Stimulated activated CD8-positive, alpha-beta memory T cell treated with anti-CD3 and anti-CD28 coated beads, Interleukin-7, amount 100 ng/mL, for 24 hours (primary cell): ENCODE data around the gene NFE2L1.
A peak's percentile ranks its signal among the peaks of the same experiment; 100 is the strongest.
"Not testable (repeated sequence)": the region's sequence is repeated elsewhere in the genome, so short reads cannot be mapped to it uniquely, and the experiment has no call there.

Experiments
- DNase-seq: peaks from one replicate; pipeline ENCODE4 v3.0.0-alpha.2; 2020; ENCODE audit warnings: low read depth

Gene NFE2L1, protein sequence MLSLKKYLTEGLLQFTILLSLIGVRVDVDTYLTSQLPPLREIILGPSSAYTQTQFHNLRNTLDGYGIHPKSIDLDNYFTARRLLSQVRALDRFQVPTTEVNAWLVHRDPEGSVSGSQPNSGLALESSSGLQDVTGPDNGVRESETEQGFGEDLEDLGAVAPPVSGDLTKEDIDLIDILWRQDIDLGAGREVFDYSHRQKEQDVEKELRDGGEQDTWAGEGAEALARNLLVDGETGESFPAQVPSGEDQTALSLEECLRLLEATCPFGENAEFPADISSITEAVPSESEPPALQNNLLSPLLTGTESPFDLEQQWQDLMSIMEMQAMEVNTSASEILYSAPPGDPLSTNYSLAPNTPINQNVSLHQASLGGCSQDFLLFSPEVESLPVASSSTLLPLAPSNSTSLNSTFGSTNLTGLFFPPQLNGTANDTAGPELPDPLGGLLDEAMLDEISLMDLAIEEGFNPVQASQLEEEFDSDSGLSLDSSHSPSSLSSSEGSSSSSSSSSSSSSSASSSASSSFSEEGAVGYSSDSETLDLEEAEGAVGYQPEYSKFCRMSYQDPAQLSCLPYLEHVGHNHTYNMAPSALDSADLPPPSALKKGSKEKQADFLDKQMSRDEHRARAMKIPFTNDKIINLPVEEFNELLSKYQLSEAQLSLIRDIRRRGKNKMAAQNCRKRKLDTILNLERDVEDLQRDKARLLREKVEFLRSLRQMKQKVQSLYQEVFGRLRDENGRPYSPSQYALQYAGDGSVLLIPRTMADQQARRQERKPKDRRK

DNA sequence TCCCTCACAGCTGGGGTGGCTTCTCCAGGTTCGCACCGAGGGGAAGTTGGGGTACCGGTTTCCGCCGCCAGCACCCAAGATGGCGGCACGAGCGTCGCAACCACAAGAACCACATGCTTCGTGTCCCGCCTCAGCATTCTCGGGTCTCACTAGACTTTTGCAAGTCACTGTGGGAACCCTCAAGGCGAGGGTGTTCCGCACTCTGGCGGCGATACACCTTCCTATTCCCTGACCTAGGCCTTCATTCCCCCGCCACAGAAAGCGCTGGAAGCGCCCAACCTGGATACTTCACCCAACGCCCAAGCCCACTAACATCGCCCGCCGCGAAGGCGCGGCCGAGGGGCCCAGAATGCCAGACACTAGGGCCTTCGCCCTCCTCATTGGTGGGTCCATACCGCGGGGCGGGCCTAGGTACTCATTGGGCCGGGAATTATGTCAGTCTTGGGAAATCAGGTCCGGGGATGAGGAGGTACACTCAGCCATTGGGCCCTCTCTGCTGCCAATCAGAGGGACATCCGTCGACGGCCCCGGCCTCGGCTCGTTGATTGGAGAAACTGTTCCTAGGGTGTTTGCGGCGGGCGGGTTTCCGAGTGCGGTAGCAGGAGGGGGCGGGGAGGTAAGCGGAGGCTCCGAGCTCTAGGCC lies at the start of gene NFE2L1:
Gene NFE2L1, plus strand, starts transcription at position 619 of the 643 bp plus-strand sequence. CDS start 2,760 bp downstream, outside the sequence.
- DNase-seq: peak; percentile 96

DNA sequence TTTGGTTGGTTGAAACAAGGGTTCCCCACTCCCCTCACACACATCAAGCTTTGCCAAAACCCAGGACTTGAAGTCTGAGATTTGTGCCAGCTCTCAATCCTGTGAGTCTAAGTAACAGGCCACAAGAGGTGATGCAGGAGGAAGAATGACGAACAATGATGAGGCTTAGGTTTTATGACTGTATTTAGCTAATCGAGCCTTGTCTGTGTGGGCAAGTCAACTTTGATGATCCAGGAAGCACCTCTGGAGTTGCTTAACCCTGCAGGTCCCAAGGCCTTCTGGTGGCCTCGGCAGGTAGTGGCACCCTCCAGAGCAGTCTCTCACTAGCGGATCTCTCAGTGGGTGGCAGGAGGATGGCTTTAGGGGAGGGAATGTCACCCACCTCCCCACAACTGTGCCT lies 48.6 kb upstream of the NFE2L1 start:
- no peak for DNase-seq

DNA sequence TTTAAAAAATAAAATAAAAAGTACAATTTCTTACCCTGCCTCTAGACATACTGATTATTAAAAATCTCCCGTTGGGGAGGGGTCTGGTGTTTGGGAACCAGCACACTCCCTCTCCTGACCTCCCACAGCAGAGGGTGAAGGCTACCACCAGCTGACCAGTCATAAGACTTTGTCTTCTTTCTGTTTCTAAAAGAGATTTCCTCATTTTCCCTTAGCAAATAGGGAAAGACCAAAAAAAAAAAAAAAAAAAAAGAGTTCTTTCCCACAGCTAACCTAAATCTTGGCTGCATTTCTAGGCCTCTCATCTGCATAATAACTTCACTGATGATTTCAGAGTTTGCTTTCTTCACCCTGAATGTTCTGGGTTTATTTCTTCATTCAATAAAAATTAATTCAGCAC lies 47.0 kb upstream of the NFE2L1 start:
- no peak for DNase-seq

DNA sequence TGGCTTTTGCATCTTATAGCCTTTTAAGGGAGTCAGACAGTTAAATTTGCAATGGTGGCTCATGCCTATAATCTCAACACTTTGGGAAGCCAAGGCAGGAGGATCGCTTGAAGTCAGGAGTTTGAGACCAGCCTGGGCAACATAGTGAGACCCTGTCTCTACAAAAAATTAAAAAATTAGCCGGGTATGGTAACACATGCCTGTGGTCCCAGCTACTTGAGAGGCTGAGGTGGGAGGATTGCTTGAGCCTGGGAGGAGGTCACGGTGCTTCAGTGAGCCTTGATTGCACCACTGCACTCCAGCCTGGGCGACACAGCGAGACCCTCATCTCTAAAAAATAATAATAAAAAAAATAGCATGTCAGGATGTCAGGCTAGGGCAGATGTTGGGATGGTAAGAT lies 46.5 kb upstream of the NFE2L1 start:
- not testable (repeated sequence) for DNase-seq

DNA sequence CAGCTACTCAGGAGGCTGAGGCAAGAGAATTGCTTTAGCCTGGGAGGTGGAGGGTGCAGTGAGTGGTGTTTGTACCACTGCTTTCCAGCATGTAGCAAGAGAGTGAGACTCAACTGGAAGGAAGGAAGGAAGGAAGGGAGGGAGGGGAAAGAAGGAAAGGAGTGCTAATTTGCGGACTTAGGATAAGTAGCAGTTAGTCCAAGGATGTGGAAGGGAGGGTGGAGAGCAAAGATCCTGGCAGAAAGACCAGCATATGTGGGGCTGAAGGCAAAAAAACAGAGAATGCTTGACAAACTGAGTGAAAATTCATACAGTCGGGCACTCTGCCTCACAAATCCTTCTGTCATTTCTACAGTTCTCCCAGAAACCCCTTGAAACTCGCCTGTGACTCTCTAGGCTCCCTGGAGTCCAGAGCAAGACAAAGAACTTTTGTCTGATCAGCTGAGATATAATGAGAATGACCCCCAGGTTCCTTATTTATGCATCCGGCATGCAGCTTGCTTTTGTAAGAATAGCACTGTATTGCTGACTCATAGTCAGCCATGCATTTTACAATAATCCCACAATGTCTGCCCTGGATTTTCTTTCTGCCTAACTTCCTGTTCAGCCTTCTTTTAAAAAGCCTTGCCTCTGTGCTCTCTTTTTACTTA lies 45.8 kb upstream of the NFE2L1 start:
- DNase-seq: no peak

DNA sequence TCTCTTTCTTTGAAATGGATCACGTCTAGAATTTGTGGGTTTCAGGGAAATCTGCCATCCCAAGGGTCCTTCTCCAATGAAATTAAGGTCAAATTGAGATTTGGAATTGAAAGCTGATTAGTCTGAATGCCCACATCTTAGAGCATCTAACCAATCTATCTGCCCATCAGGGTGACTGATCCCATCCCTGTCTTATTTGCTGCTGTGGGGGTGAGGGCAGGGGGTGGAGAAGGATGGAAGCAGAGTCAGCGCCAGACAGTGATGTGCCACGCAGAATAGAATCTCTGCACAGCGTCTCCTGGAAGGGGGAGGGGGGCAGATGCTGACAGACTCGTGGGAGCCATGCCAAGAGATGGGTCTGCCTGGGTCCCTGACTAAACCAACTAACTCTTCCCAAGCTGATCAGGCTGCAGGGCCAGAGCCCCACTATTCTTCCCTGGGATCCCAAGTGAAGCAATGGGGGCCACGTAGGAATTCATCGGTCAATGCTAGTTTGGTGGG lies 45.2 kb upstream of the NFE2L1 start:
- DNase-seq: no peak

DNA sequence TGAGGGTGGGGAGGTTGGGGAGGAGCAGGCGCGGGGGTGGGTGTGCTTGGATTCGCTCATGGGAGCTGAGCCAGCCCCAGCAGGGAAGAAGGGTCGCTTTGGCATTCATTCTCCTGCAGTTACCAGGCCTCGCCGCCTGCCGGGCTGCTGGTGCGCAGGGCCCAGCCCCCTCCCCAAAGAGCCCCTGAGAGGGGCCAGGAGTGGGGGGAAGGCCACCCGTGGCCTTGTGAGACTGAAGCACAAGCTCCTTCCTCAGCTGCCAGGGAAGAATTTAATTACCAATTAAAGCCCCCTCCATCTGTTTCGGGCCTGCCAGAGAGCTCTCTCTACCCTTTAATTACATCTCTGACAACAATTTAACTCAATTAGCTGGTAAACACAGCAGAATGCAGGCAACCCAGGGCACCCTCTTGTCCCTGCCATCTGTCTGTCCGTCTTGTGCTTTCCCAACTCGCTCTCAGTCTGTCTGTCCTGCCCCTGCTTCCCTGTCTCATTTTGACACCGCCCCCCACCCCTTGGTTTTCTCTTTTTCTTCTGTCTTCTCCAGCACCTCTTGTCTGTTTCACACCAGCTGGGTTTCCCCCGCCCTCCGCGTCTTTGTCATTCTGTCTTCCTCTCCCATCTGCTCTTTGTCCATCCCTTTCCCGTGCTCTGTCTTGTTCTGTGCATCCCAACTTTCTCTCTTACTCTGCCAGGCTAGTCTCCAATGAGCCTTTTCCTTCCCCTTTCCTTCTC lies 44.6 kb upstream of the NFE2L1 start:
- no peak for DNase-seq

DNA sequence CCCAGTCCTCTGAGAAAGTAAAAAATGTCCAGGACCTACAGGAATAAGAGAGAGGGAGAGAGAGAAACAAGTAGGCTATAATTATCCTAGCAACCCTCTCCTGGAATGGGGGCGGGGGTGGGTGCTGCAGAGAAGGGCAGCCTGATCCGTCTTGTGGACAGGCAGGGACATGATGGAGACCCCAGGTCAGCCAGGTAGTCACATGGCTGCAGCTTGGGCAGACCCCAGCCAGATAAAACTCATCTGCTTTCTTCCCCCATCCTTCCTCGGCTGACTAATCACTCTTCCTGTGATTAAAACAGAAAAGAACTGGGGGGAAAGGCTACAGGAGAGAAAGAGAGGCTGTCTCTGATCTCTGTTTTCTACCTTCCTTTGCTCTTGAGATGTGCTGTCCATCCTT lies 43.2 kb upstream of the NFE2L1 start:
- no peak for DNase-seq

DNA sequence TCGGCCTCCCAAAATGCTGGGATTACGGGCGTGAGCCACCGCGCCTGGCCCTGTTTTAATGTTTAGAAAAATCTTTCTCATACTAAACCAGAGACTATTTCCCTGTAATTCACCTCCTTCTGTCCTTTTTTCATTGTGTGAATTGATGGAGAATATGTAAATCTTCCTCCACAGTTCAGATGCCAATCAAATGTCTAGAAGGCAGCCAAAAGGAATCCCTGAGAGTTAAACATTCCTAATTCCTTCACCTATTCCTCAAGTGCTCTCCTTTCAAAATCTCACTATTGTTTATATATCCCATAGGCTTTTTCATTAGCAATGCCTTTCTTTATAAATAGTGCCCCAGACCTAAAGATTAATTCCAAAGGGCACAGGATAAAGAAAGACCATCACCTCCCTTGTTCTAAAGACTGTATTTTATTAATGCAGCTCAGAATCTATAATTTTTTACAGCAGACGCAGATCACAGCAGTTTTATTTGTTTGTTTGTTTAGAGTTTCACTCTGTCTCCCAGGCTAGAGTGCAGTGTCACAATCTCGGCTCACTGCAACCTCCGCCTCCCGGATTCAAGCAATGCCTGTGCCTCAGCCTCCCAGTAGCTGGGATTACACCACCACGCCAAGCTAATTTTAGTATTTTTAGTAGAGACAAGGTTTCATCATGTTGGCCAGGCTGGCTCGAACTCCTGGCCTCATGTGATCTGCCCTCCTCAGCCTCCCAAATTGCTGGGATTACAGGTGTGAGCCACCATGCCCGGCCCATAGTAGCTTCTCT lies 41.0 kb upstream of the NFE2L1 start:
- no peak for DNase-seq

DNA sequence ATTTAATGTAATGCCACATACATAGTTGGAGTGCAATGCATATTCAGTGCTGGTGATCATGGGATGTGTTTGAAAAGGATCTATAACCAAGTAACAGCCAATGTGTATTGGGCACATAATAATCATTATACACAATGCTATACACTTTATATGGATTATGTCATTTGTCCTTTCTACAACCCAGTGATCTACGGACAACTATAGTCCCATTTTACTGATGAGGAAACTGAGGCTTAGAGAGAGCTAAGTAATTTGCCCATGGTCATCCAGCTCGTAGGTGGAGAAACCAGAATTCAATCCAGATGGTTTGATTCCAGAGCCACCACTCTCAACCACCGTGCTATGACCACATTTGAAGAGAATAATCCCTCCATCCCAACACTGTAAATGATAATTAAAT lies 38.0 kb upstream of the NFE2L1 start:
- no peak for DNase-seq

DNA sequence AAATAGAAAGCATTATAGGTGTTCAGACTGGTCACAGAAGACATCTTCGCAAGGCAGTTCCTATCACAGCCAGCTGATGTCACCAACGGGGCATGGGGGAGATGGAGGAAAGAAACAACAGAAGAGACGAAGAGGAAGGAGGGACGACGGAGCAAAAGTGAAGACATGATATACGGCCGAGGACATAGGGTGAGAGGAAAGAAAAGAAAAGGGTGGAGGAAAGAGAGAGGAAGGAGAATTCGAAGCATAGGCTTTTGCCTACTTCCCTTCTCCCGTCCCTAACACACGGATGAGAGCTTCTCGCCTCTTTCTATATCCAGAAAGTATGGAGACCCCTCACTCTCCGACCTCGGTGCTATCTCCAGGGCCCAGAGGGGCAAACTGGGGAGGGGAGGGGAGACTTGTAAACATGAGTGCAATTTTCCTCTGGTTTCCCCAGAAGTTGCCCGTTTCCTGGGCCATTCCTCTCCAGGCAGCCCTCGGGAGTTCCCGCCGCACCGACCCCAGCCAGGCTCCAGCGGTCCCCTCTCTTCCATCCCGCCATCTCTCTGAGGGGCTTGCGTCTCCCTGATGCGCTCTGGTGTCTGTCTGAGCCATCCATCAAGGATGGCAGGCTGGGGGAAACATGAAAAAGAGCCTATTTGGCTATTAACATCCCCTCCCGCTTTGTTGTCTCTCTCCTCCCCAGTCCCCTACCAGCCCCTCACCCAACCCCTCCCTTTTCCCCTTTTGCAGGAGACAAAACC lies 36.6 kb upstream of the NFE2L1 start:
- DNase-seq: no peak

DNA sequence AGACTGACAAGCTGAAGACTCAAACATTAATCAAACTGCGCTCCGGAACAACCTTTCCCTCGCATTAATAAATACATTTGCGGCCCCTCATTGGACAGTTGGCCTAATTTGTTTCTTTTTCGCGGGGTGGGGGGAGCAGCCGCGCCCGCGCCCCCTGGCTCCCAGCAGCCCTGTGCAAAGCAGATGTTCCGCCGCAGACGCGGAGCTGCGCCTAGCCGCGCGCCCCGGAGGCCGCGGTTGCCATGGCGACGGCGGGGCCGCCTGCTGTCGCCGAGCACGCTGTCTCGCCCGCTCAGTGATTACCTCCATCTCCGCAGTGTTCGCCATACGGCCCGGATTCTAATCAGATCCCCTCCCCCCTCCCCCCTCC lies 36.0 kb upstream of the NFE2L1 start:
- DNase-seq: no peak

DNA sequence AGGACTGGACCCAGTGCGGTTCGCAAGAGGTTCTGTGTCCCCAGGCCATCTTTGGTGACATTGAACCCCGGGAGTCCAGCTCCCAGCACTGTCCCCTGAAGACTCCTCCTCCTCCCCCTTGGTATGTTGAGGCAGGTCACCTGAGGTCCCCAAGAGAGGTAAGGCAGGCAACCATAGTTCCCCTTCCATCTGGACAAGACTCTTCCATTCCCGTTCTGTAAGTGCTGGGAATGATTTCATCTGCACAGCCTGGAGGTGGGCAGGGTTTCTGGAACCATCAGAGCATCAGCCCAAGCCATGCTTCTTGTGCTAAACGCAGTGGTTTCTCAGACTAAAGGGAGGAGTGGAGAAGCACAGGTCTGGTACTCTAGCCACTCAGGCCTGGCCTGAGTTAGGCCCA lies 35.5 kb upstream of the NFE2L1 start:
- no peak for DNase-seq

DNA sequence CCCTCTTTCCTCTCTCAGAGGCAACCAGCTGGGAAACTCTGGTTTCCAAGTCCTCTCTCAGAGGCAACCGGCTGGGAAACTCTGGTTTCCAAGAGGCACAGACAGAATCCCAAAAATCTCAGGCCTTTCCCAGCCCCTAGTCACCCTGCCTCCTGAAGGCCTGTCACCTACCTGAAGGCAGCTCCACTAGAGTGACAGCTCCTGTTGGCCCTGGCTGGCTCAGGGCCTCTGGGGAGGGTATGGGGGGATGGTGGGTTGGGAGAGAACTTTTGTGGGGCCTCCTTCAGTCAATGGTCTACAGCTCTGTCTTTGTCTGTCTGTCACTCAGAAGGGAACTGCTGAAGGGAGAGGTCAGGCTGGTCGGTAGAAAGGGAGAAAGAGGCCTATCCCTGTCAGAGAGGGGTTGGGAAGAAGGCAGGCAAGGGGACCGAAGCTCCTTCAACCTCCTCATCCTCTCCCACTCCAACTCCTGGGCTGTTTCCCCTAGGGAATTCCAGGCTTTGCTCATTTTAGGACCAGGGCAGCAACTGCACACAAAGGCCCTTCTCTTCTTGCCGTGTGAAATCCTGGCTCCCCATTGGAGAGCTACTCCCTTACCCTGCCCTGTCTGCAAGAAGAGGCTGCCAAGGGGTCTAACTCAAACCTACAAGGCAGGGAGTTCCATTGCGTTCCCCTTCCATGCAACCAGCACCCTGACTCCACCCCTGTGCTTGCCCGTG lies 34.1 kb upstream of the NFE2L1 start:
- DNase-seq: no peak

DNA sequence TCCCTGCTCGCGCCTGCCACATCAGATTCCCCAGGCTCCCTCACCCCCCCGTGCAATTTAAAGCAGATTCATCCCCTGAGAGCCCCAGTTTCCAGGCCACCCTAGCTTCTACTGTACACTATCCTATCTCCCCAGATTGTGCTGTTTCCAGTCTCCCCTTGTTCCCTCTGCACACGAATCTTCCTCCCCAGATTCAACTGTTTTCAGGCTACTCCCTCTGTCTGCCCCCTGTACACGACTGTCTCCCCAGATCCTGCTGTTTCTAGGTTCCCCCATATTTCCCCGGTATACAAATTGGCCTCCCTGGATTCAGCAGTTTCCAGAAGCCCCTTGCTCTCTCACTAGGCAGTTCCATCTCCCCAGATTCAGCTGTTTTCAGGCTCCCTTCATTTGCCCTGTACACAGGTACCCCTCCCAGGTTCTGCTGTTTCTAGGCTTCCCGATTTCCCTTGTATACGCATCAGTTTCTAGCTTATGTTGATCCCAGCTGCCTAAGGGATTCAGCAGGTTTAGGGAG lies 33.5 kb upstream of the NFE2L1 start:
- no peak for DNase-seq

DNA sequence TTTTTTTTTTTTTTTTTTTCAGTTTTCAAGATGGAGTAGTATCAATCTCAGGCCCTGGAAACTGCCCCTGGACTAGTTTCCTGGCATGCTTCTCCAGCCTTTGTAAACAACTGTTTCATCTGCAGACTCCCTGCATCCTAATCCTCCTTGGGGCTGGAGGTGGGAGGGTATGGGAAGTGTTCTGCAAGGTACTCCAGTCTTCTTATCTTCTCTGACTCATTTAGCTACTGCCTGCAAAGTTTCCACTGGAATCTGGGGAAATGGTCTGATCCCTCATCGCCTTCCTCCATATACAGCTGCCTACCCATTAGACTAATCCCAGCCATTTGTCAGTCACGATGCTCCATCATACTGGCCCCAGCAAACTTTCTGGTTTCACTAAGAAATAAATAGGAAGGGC lies 32.0 kb upstream of the NFE2L1 start:
- no peak for DNase-seq

DNA sequence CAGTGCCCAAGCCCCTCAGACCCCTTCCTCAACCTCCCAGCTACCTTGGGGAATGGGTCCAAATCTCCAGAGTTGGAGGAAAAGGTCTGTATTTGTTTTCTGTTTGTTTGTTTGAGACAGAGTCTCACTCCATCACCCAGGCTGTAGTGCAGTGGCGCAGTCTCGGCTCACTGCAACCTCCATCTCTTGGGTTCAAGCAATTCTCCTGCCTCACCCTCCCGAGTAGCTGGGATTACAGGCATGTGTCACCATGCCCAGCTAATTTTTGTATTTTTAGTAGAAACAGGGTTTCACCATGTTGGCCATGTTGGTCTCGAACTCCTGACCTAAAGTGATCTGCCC lies 30.4 kb upstream of the NFE2L1 start:
- not testable (repeated sequence) for DNase-seq

DNA sequence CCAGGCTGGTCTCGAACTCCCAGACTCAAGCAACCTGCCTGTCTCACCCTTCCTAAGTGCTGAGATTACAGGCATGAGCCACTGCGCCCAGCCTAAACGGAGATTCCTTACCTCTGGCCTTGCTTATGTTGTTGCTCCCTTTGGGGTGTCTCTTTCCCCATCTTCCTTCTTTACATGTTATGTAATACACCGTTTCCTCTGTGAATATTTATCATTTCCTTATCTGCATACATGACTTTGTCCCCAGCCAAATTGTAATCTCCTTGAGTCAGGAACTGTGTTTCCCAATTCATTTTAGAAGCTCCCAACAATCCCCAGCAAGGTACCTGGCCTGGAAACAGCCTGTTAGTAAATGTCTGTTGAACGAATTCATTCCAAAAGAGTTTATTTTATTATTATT lies 26.2 kb upstream of the NFE2L1 start:
- DNase-seq: no peak

DNA sequence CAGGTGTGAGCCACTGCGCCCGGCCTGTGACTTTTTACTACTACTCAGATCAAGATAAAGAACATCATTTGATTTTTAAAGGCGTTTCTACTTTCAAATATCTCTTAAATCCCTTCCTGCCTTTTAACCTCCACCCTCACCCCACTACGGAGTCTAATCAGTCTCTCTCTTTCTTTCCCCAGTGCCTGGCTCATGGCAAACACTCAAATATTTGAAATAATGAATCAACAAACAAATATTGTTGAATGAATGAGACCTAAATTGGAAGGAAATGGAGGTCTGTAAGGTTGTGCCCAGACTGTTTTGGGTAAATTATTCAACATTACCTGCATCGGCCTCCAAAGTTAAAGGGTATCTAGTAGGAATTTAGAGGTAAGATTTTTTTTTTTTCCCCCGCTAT lies 25.3 kb upstream of the NFE2L1 start:
- DNase-seq: no peak
